PC-9 (cell line): Measurements from ENCODE around the gene DCLK2. TPM values are rescaled to one million over a fixed set of nuclear protein-coding genes. Genes with fewer than 3 reads are reported as not detected.

Experiments
- BruUV-seq: library from RNA; stranded (reverse); fragments of 400-500 nt; replicated peaks from 2 replicates; lab custom pipeline; 2021; lab: Mats Ljungman, UMichigan
- CTCF ChIA-PET: fragments of 300-600 bp; sonication (Branson Sonifier 250); formaldehyde crosslinking; loops from one replicate; lab custom pipeline; 2022; ENCODE audit warnings: antibody characterized with exemption; lab: Charles Lee
- POLR2A ChIA-PET: fragments of 300-600 bp; sonication (Branson Sonifier 250); formaldehyde crosslinking; loops from one replicate; lab custom pipeline; 2022; ENCODE audit warnings: antibody characterized with exemption; ENCODE audit not compliant: unreplicated experiment; lab: Charles Lee
- DNase-seq, 2 experiments: peaks; one replicate each; pipeline versions ENCODE4 v3.0.0 to v3.0.0-alpha.2; 2015 to 2022; ENCODE audit warnings: mixed read lengths in 1 of 2
- H2AFZ ChIP-seq: fragments of 200-600 bp; sonication (generic); 2 replicates; pipeline ENCODE4 v1.8.1; 2017; ENCODE audit warnings: antibody characterized with exemption
- H3F3A ChIP-seq: fragments of 200-600 bp; sonication (generic); 2 replicates; pipeline ENCODE4 v1.8.1; 2017; ENCODE audit warnings: antibody characterized with exemption, mild to moderate bottlenecking, low read depth; ENCODE audit not compliant: insufficient read depth
- H3K27ac ChIP-seq: fragments of 200-600 bp; sonication (generic); 2 replicates; pipeline ENCODE4 v1.6.1; 2016; ENCODE audit warnings: mixed run types
- H3K27me3 ChIP-seq: fragments of 200-600 bp; sonication (generic); 2 replicates; pipeline ENCODE4 v1.6.1; 2016; ENCODE audit warnings: low read depth, mixed run types; ENCODE audit not compliant: insufficient read depth
- H3K36me3 ChIP-seq: fragments of 200-600 bp; sonication (generic); 2 replicates; pipeline ENCODE4 v1.6.1; 2016; ENCODE audit warnings: low read depth, mixed run types
- H3K4me1 ChIP-seq: fragments of 200-600 bp; sonication (generic); replicated peaks from 2 replicates; pipeline ENCODE4 v1.6.1; 2016; ENCODE audit warnings: mixed run types; ENCODE audit not compliant: insufficient read depth
- H3K4me2 ChIP-seq: fragments of 200-600 bp; sonication (generic); 2 replicates; pipeline ENCODE4 v1.6.1; 2017; ENCODE audit warnings: mixed run types
- H3K4me3 ChIP-seq: fragments of 200-600 bp; sonication (generic); 2 replicates; pipeline ENCODE4 v1.6.1; 2016; ENCODE audit warnings: mixed run types
- H3K79me2 ChIP-seq: fragments of 200-600 bp; sonication (generic); 2 replicates; pipeline ENCODE4 v1.6.1; 2017; ENCODE audit warnings: low read depth, mixed run types
- H3K9me2 ChIP-seq: fragments of 200-600 bp; sonication (generic); 2 replicates; pipeline ENCODE4 v1.8.1; 2017; ENCODE audit warnings: mild to moderate bottlenecking; ENCODE audit not compliant: insufficient read depth
- H3K9me3 ChIP-seq: fragments of 200-600 bp; sonication (generic); 2 replicates; pipeline ENCODE4 v1.8.1; 2016; ENCODE audit warnings: low read depth; ENCODE audit not compliant: insufficient read depth
- H4K20me1 ChIP-seq: fragments of 200-600 bp; sonication (generic); 2 replicates; pipeline ENCODE4 v1.8.1; 2017; ENCODE audit not compliant: insufficient read depth
- CTCF ChIP-seq: fragments of 200-600 bp; sonication (generic); conservative IDR thresholded peaks from 2 replicates; pipeline ENCODE4 v1.6.1; 2017; ENCODE audit warnings: mixed run types, antibody characterized with exemption, mild to moderate bottlenecking, moderate library complexity
- EZH2 ChIP-seq: fragments of 200-600 bp; sonication (generic); IDR thresholded peaks from 2 replicates; pipeline ENCODE4 v1.8.0; 2017; ENCODE audit warnings: antibody characterized with exemption, low read depth
- intact Hi-C: fragments of 100-400 bp; cut with micrococcal nuclease; formaldehyde crosslinking; loops from one replicate; pipeline ENCODE4 v1.10.0; 2022; ENCODE audit not compliant: unreplicated experiment
- total RNA-seq: library from RNA; stranded (reverse); gene quantifications from 2 replicates; pipeline ENCODE4 v1.2.3, GENCODE V29; 2021

Gene DCLK2
- total RNA-seq, 1 experiment from 2014 or later, result 0.41 TPM

GRCh38 chr4:150261571-150261970 lies 183.3 kb downstream of the DCLK2 start:
- Histone ChIP-seq H3K27ac (no peak overlapping the region), H3K4me1 (no peaks in the 10 kb centered on the region), H3K4me2 (no peak overlapping the region), H3K36me3 (no peaks in the 10 kb centered on the region), H2AFZ (no peak overlapping the region), H3K79me2 (no peaks in the 10 kb centered on the region), H3K9me3 (no peaks in the 10 kb centered on the region), H3K9me2 (no peaks in the 10 kb centered on the region), H3F3A (no peaks in the 10 kb centered on the region), H3K27me3 (no peaks in the 10 kb centered on the region), H3K4me3 (no peak overlapping the region), H4K20me1 (no peaks in the 10 kb centered on the region)
- ChIA-PET POLR2A (no interaction called here), CTCF (no interaction called here)
- TF ChIP-seq CTCF (no peak), EZH2 (no peak)
- DNase-seq, result no peak
- no TSS peak for BruUV-seq
- intact Hi-C loops, result no loop called here

- H3F3A ChIP-seq, result no peaks in the 10 kb centered on the region
- no peak for TF ChIP-seq EZH2
- TF ChIP-seq CTCF, result no peak
- H3K27ac ChIP-seq, result no peak overlapping the region
- H3K36me3 ChIP-seq, result no peaks in the 10 kb centered on the region
- H3K4me1 ChIP-seq, result no peaks in the 10 kb centered on the region
- H2AFZ ChIP-seq, result no peak overlapping the region
- DNase-seq, result no peak
- H3K27me3 ChIP-seq, result no peaks in the 10 kb centered on the region
- H3K79me2 ChIP-seq, result no peaks in the 10 kb centered on the region
- H3K9me2 ChIP-seq, result no peaks in the 10 kb centered on the region
- no peaks in the 10 kb centered on the region for H3K9me3 ChIP-seq
- intact Hi-C loops, result no loop called here
- H3K4me2 ChIP-seq, result no peak overlapping the region
- POLR2A ChIA-PET, result no interaction called here
- CTCF ChIA-PET, result no interaction called here
- BruUV-seq, result no TSS peak
- no peak overlapping the region for H3K4me3 ChIP-seq
- no peaks in the 10 kb centered on the region for H4K20me1 ChIP-seq
Observed at GRCh38 chr4:150262611-150263010, 184.4 kb downstream of the DCLK2 start.

- Histone ChIP-seq H3K4me2 (no peak overlapping the region), H3K4me1 (no peaks in the 10 kb centered on the region), H3F3A (no peaks in the 10 kb centered on the region), H3K27ac (no peak overlapping the region), H3K9me3 (no peaks in the 10 kb centered on the region), H4K20me1 (no peaks in the 10 kb centered on the region), H2AFZ (no peak overlapping the region), H3K36me3 (no peaks in the 10 kb centered on the region), H3K79me2 (no peaks in the 10 kb centered on the region), H3K27me3 (no peaks in the 10 kb centered on the region), H3K4me3 (no peak overlapping the region), H3K9me2 (no peaks in the 10 kb centered on the region)
- CTCF ChIA-PET, result no interaction called here
- intact Hi-C loops, result no loop called here
- BruUV-seq, result no TSS peak
- DNase-seq, result no peak
- TF ChIP-seq EZH2 (no peak), CTCF (no peak)
- POLR2A ChIA-PET, result no interaction called here
Observed at GRCh38 chr4:150264595-150265161, 186.4 kb downstream of the DCLK2 start.
